Transverse colon (tissue), 3 donors: ENCODE measurements around the gene CORIN.

Source experiments
- POLR2A ChIP-seq: fragments of 450-650 bp; IDR thresholded peaks from one replicate; pipeline ENCODE4 v1.6.1; 2016; ENCODE audit warnings: antibody characterized with exemption, mild to moderate bottlenecking, moderate library complexity
- TF ChIP-seq, protein P1 (sequence below), 5 experiments: fragments of 200-600 bp in 3 of 5; fragments of 450-650 bp in 2 of 5; sonication (generic) in 3 of 5; IDR thresholded peaks; 1 replicate in 2 of 5; 2 replicates in 3 of 5; pipeline ENCODE4 v1.5.1; 2016 to 2017; ENCODE audit warnings: antibody characterized with exemption in 5 of 5, inconsistent platforms in 3 of 5, mild to moderate bottlenecking in 2 of 5, moderate library complexity in 1 of 5

DNA sequence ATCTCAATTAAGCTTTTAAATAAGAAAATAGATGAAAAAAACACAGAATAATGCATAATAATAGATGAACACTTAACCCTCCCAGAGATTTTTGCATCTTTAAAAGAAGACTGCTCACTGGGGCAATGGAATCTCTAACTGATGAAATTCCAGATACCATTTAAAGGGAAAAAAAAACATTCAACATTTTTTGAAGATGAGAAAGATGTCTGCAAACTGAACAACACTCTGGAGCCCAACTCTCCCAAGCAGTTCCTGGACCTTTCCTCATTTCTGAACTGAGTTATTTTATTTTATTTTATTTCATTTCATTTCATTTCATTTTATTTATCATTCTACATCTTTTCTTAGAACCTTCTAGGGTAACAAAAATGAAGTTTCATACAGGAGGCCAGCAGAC, 90.7 kb downstream of the CORIN start:
- TF ChIP-seq, protein P1, sequence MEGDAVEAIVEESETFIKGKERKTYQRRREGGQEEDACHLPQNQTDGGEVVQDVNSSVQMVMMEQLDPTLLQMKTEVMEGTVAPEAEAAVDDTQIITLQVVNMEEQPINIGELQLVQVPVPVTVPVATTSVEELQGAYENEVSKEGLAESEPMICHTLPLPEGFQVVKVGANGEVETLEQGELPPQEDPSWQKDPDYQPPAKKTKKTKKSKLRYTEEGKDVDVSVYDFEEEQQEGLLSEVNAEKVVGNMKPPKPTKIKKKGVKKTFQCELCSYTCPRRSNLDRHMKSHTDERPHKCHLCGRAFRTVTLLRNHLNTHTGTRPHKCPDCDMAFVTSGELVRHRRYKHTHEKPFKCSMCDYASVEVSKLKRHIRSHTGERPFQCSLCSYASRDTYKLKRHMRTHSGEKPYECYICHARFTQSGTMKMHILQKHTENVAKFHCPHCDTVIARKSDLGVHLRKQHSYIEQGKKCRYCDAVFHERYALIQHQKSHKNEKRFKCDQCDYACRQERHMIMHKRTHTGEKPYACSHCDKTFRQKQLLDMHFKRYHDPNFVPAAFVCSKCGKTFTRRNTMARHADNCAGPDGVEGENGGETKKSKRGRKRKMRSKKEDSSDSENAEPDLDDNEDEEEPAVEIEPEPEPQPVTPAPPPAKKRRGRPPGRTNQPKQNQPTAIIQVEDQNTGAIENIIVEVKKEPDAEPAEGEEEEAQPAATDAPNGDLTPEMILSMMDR (IDR thresholded peaks at IDR 0.05): no peak
- no peak for TF ChIP-seq POLR2A
